Brain microvascular endothelial cell (primary cell): Measurements from ENCODE around the gene CBFA2T3.

Source experiments
- DNase-seq: peaks from one replicate; pipeline ENCODE4 v3.0.0-alpha.2; 2020
- H3K27ac ChIP-seq: fragments of 250-450 bp; sonication (Bioruptor Pico); 2 replicates; pipeline ENCODE4 v1.5.1; 2020; ENCODE audit warnings: mild to moderate bottlenecking, moderate library complexity
- H3K27me3 ChIP-seq: fragments of 250-450 bp; sonication (Bioruptor Pico); replicated peaks from 2 replicates; pipeline ENCODE4 v1.5.1; 2020; ENCODE audit warnings: mild to moderate bottlenecking
- H3K36me3 ChIP-seq: fragments of 250-450 bp; sonication (Bioruptor Pico); replicated peaks from 2 replicates; pipeline ENCODE4 v1.5.1; 2020; ENCODE audit warnings: mild to moderate bottlenecking
- H3K4me3 ChIP-seq: 2 replicates; pipeline ENCODE4 v1.5.1; 2011; ENCODE audit warnings: low read depth, mild to moderate bottlenecking, control low read depth, low read length, moderate library complexity
- CTCF ChIP-seq: IDR thresholded peaks from 2 replicates; pipeline ENCODE4 v1.5.1; 2011; ENCODE audit warnings: low read depth, mild to moderate bottlenecking, moderate library complexity, low read length, control low read depth, inconsistent platforms; ENCODE audit errors: missing control alignments
- in situ Hi-C: cut with HindIII; loops from 2 replicates; pipeline ENCODE4 v1.10.0; 2017; ENCODE audit warnings: low sequenced_read_pairs, low pct_ligation_motif_present

The CBFA2T3 gene

GRCh38 chr16:88841521-88842307, 135.3 kb downstream of the CBFA2T3 start:
- in situ Hi-C loops = no loop called here
- no peak overlapping the region for H3K27ac ChIP-seq
- TF ChIP-seq CTCF = no peak
- H3K27me3 ChIP-seq = no peaks in the 10 kb centered on the region
- H3K4me3 ChIP-seq = no peak overlapping the region
- DNase-seq = no peak
- H3K36me3 ChIP-seq = peaks cover 17% of the 10 kb centered on the region

DNA sequence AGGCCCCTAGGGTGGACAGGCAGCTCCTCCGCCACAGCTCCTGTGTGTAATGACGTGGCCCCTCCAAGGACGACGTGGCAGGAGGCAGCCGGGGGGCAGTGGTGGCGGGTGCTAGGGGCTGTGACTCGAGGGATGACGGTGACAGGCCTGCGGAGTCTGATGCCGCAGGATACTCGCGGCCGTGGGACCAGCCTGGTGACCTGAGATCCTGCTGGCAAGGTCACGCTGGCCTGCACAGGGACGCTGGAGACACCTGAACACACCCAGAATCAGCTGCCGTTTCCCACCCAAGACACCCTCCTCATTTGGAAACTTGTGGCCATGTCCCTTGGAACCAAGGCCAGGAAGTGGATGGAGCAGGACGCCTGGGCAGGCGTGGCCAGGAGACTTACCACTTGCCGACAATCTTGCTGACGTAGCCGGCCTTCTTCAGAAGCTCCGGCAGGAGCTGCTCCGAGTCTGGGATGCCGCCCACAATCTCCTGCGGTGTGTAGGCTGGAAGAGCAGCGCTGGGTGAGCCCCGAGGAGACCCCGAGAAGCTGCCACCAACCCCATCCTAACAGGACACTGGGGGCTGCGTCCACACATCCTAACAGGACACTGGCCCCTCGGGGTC, 136.3 kb downstream of the CBFA2T3 start:
- in situ Hi-C loops = no loop called here
- DNase-seq = no peak
- no peak overlapping the region for H3K4me3 ChIP-seq
- no peaks in the 10 kb centered on the region for H3K27me3 ChIP-seq
- peaks cover 17% of the 10 kb centered on the region for H3K36me3 ChIP-seq
- TF ChIP-seq CTCF = no peak
- H3K27ac ChIP-seq = no peak overlapping the region

GRCh38 chr16:88839745-88840599, 137.0 kb downstream of the CBFA2T3 start:
- Histone ChIP-seq H3K27me3 (no peaks in the 10 kb centered on the region), H3K27ac (no peak overlapping the region), H3K4me3 (no peak overlapping the region), H3K36me3 (peaks cover 17% of the 10 kb centered on the region)
- DNase-seq = no peak
- no peak for TF ChIP-seq CTCF
- in situ Hi-C loops = no loop called here

GRCh38 chr16:88839026-88839529, 137.9 kb downstream of the CBFA2T3 start:
- in situ Hi-C loops = no loop called here

GRCh38 chr16:88838566-88838965, 138.4 kb downstream of the CBFA2T3 start:
- Histone ChIP-seq H3K36me3 (peaks cover 17% of the 10 kb centered on the region), H3K4me3 (no peak overlapping the region), H3K27me3 (no peaks in the 10 kb centered on the region), H3K27ac (no peak overlapping the region)
- in situ Hi-C loops = no loop called here
- DNase-seq = no peak
- no peak for TF ChIP-seq CTCF

More at GRCh38 chr16:88839026-88839529, 137.9 kb downstream of the CBFA2T3 start:
- no peak overlapping the region for H3K4me3 ChIP-seq
- peaks cover 17% of the 10 kb centered on the region for H3K36me3 ChIP-seq
- TF ChIP-seq CTCF = no peak
- DNase-seq = no peak
- no peak overlapping the region for H3K27ac ChIP-seq
- no peaks in the 10 kb centered on the region for H3K27me3 ChIP-seq
